ENCODE data around the gene LTA. TPM values are rescaled to one million over a fixed set of nuclear protein-coding genes. Genes with fewer than 3 reads are reported as not detected.

Gene LTA
- total and polyA plus RNA-seq, 2 experiments from 2014 or later, result not detected

- Histone ChIP-seq H3K36me3 (no peaks in the 10 kb centered on the region), H3K4me1 (ENCODE audit: low read depth) (no peaks in the 10 kb centered on the region), H3K27ac (no peak overlapping the region), H3K4me3 (no peak overlapping the region), H3K27me3 (no peaks in the 10 kb centered on the region), H3K9me3 (ENCODE audit: low read depth) (no peaks in the 10 kb centered on the region)
- TF ChIP-seq CTCF (IDR thresholded peaks at IDR 0.05; ENCODE audit: low read depth, low read length), result no peak
- no peak for DNase-seq (ENCODE audit: low read depth in 1 of 2, low spot score in 1 of 2)
Measured at GRCh38 chr6:31575952-31576685, 4.0 kb downstream of the LTA start.

DNA sequence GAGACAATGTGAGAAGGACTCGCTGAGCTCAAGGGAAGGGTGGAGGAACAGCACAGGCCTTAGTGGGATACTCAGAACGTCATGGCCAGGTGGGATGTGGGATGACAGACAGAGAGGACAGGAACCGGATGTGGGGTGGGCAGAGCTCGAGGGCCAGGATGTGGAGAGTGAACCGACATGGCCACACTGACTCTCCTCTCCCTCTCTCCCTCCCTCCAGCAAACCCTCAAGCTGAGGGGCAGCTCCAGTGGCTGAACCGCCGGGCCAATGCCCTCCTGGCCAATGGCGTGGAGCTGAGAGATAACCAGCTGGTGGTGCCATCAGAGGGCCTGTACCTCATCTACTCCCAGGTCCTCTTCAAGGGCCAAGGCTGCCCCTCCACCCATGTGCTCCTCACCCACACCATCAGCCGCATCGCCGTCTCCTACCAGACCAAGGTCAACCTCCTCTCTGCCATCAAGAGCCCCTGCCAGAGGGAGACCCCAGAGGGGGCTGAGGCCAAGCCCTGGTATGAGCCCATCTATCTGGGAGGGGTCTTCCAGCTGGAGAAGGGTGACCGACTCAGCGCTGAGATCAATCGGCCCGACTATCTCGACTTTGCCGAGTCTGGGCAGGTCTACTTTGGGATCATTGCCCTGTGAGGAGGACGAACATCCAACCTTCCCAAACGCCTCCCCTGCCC, 4.9 kb downstream of the LTA start:
- no peaks in the 10 kb centered on the region for H3K27me3 ChIP-seq
- no peak for TF ChIP-seq CTCF (IDR thresholded peaks at IDR 0.05; ENCODE audit: low read depth, low read length)
- H3K27ac ChIP-seq, result no peak overlapping the region
- peaks cover 3% of the 10 kb centered on the region for H3K4me1 ChIP-seq (ENCODE audit: low read depth)
- no peak overlapping the region for H3K4me3 ChIP-seq
- no peaks in the 10 kb centered on the region for H3K9me3 ChIP-seq (ENCODE audit: low read depth)
- DNase-seq (ENCODE audit: low read depth in 1 of 2, low spot score in 1 of 2), result no peak
- H3K36me3 ChIP-seq, result no peaks in the 10 kb centered on the region

GRCh38 chr6:31577579-31577966, 5.5 kb downstream of the LTA start:
- Histone ChIP-seq H3K27me3 (no peaks in the 10 kb centered on the region), H3K9me3 (ENCODE audit: low read depth) (no peaks in the 10 kb centered on the region), H3K27ac (no peak overlapping the region), H3K4me3 (no peak overlapping the region), H3K36me3 (no peaks in the 10 kb centered on the region), H3K4me1 (ENCODE audit: low read depth) (peaks cover 3% of the 10 kb centered on the region)
- TF ChIP-seq CTCF (IDR thresholded peaks at IDR 0.05; ENCODE audit: low read depth, low read length), result no peak
- DNase-seq (ENCODE audit: low read depth in 1 of 2, low spot score in 1 of 2), result no peak

DNA sequence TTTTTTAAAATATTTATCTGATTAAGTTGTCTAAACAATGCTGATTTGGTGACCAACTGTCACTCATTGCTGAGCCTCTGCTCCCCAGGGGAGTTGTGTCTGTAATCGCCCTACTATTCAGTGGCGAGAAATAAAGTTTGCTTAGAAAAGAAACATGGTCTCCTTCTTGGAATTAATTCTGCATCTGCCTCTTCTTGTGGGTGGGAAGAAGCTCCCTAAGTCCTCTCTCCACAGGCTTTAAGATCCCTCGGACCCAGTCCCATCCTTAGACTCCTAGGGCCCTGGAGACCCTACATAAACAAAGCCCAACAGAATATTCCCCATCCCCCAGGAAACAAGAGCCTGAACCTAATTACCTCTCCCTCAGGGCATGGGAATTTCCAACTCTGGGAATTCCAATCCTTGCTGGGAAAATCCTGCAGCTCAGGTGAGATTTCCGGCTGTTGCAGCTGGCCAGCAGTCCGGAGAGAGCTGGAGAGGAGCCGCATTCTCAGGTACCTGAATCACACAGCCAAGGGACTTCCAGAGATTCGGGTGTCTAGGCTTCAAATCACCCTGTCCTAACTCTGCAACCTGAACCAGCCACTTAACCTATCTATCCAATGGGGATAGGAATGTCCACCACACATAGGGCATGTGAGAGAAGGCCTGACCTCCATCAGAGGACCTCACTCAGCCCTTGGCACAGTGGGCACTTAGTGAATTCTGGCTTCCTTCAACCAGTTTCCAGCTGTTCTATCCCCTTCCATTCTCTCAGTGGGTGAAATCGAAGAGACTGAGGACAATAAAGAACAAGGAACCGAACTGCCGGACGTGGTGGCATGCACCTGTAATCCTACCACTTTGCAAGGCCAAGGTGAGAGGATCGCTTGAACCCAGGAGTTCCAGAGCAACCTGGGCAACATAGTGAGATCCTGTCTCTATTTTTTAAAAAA, 6.4 kb downstream of the LTA start:
- DNase-seq (ENCODE audit: low read depth in 1 of 2, low spot score in 1 of 2), result no peak
- no peak overlapping the region for H3K27ac ChIP-seq
- H3K36me3 ChIP-seq, result no peaks in the 10 kb centered on the region
- H3K9me3 ChIP-seq (ENCODE audit: low read depth), result no peaks in the 10 kb centered on the region
- H3K4me3 ChIP-seq, result no peak overlapping the region
- no peaks in the 10 kb centered on the region for H3K27me3 ChIP-seq
- TF ChIP-seq CTCF (IDR thresholded peaks at IDR 0.05; ENCODE audit: low read depth, low read length), result no peak
- peaks cover 3% of the 10 kb centered on the region for H3K4me1 ChIP-seq (ENCODE audit: low read depth)

- no peak for TF ChIP-seq CTCF (IDR thresholded peaks at IDR 0.05; ENCODE audit: low read depth, low read length)
- Histone ChIP-seq H3K36me3 (no peaks in the 10 kb centered on the region), H3K27ac (no peak overlapping the region), H3K9me3 (ENCODE audit: low read depth) (no peaks in the 10 kb centered on the region), H3K27me3 (no peaks in the 10 kb centered on the region), H3K4me3 (no peak overlapping the region), H3K4me1 (ENCODE audit: low read depth) (peaks cover 3% of the 10 kb centered on the region)
- DNase-seq (ENCODE audit: low read depth in 1 of 2, low spot score in 1 of 2), result no peak
Measured at GRCh38 chr6:31579119-31579505, 7.0 kb downstream of the LTA start.

Data from cardiac muscle cell (in vitro differentiated cells and primary cell).